HG03103 (cell line): ENCODE measurements around the gene ITSN2.

Source experiments
- ATAC-seq: cut with Tn5 transposase; IDR thresholded peaks from one replicate; pipeline ENCODE4 v1.9.1; 2021; ENCODE audit warnings: low read depth; ENCODE audit not compliant: unreplicated experiment

The ITSN2 gene

DNA sequence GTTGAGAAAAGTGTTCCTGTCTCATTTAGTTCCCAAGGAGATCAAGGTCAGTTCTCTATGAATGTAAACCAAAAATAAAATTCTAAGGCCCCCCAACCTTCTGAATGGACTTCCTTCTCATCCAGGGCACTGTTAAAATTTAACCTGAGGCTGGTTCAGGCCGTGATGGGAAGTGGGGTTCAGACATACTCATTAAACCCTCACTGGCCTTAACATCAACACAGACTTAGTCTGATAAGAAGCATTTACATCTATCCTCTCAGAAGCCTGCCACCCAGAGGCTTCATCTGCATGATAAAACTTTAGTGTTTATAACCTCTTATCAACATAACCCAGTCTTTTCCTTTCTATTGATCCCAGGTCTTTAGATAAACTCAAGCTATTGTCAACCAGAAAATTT, 22.4 kb downstream of the ITSN2 start:
- ATAC-seq, result no peak

DNA sequence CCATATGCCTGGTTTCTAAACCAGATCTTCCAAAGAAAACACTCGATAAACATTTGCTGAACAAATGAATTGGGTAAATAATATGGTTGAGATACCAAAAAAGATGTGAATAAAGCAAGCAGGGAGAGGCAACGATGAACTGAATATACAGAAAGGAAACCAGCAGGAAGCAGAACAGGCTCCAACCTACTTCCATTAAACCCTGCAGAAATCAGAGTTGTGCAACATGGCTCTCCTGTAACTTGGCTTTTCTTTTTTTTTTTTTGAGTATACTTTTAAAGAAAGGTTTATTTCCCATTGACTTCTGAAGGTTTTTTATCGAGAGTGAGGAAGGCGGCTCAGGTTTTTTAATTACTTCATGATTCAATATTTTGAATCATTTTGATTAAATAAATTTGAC, 23.5 kb downstream of the ITSN2 start:
- ATAC-seq, result no peak

DNA sequence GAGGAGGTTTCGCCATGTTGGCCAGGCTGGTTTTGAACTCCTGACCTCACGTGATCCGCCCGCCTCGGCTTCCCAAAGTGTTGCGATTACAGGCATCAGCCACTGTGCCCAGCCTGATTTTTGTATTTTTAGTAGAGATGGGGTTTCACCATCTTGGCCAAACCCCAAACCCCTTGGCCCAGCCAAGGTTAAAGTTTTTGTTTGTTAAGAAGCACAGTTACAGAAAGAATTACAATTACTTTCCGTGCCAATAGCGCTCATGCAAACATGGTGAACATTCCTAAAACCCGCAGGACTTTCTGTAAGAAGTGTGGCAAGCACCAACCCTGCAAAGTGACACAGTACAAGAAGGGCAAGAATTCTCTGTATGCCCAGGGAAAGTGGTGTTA, 26.1 kb downstream of the ITSN2 start:
- no peak for ATAC-seq

DNA sequence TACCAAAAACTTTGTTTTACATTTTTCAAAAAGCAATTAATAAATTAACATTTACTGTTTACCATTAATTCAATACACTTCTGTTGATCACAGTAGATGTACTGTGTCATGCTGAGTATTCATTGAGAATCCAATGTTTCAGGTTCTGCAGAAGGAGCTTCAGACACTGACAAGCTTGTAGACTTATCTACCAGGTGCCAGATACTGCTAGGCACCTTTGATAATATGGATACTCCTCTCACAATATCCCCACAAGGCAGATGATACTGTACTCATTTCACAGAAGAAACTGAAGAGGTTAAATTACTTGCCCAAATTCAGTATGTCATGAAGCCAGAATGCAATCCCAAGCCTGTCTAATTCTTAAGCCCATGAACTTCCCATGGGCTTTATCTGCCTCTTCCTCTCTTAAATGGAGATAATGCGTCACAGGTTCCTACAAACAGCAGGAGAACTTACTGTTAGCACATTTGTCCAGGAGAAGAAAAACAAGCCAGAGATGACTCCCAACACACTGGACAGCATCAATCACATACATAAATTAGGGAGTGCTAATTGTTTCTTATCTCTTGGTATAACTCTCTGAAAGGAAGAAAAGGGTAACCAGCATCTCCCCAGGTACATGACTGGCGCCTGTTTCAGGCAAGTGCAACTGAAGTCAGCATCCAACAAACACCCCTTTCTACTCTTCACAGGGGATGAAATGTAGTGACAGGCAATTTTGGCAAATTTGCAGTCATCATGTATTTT, 27.4 kb downstream of the ITSN2 start:
- no peak for ATAC-seq

DNA sequence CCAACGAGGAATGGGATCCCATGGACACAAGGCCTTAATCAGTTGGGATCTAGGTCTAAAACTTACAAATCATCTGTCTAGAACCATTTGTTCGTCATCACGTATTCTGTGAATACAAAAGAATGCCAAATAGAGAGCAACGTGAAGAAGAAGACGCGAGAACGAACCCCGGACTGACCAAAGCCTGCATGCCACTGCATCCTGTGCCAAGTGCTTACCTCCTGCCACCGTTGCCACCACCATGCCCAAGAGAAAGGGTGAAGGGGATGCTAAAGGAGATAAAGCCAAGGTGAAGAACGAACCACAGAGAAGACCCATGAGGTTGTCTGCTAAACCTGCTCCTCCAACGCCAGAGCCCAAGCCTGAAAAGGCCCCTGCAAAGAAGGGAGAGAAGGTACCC, 30.2 kb downstream of the ITSN2 start:
- no peak for ATAC-seq

DNA sequence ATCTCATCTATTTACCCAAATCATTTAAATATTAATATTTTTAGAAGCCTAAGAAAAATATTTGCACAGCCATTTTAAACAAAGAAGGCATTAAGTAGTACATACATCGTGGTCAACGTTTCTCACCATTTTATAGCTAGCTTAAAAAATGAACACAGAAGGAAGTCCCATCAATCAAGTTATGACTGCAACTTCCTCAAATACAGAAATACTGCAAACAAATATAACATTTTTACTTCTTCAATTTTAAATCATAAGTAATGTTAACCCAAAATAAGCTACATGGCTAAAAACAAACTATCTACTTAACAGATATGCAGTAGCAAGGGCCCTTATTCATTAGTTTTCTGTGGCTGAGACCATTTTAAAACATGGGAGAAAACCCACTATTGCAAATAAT, 30.6 kb downstream of the ITSN2 start:
- no peak for ATAC-seq

DNA sequence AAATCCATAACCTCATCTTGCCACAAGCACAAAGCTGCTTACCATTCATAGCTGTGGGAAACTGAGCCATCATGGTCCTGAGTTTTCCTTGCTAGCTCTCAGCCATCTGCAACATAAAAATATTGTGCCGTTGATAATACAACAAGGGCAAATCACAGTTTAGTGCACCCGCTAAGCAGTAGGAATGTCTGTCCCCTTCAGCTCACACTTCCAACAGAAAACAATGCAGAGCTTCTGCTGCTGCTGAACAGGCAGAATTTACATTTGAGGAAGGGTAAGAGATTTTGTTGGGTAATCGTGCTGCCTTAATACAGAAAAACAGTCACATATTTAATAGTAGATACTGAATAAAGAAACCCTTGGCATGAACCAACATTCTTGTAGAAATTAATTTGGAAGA, 32.3 kb downstream of the ITSN2 start:
- no peak for ATAC-seq

DNA sequence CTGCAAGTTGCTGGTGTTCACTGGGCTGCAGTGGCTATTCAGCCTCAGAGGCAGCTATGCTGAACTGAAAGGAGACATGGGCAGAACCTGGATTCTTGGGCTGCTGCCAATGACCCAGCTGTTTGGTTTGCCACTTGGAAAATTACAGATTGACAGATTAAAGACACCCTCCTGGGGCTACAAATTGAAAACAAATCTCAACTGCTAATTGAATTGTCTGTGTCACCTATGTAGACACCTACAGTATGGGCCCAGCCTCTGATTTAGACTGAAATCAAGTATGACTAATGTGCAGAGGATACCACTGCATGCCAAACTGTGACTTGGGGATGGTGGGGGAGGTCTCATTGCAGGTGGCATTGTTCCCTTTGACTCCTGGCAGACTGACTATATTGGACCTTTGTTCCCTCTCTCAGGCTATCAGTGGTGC, 42.8 kb downstream of the ITSN2 start:
- no peak for ATAC-seq

DNA sequence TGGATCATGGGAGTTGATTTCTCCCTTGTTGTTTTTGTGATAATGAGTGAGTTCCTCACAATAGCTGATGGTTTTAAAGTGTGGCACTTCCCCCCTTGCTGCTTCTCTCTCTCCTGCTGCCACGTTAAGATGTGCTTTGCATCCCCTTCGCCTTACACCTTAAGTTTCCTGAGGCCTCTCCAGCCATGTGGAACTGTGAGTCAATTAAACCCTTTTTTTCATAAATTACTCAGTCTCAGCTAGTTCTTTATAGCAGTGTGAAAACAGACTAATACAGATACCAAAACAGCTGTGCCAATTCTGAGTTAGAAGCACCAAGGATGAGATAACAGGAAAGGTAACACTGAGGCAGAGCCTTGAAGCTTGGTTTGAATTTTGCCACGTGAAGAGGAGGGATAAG, 44.7 kb downstream of the ITSN2 start:
- ATAC-seq, result peak; percentile 58

DNA sequence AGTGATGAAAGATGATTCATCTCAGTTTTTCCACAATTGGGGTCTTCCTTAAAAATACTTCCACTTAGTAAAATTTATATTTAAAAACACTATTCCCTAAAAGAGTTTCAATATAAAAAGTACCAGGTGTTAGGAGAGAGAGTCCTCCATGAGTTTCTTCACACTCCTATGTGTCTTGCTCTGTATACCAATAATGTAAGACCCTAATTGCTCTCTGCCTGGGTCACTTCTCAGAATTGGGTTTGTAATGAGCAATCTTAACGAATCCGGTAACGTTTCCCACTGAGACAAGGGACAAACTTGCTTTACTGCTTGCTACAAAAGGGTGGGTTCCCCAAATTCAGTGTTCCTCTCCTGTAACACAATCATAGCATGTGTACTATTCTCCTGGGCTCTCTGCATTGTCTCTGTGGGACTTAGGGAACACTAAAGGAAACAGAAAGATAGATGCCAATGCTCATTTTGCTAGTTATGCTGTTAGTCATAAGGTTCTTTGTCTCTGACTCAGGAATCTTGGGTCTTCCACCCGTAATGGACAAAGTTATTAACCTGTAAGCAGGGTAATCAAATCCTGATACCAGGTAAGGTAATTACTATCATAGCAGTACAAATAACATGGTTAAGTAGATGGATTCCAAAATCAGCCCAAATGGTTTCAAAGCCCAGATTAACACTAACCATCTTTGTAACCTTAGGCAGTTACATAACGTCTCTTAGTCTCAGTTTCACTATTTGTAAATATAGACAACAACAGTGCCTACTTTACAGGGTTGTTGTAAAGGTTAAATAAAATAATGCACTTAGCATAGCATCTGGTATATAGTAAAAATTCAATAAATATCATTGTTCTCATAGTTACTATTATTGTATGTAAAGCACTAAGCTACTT, 46.3 kb downstream of the ITSN2 start:
- no peak for ATAC-seq

DNA sequence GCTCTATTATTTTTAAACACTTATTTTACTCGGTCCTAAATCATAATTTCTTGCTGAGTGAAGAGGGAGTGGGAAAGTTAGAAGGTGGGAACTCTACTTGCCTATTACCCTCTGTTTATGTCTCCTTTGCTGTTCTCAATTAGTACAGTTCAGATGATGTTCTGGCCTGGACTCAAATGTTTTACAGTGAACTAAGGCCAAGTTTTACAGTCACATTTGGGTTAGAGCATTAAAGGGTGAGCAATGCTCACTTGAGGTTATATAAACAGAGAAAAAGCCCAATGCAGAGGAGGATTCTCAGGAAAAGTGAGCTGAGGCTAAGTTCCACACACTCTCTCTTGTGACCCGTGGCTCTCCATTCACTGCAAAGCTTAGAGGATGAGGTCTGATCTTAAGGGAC, 52.4 kb downstream of the ITSN2 start:
- ATAC-seq, result no peak

DNA sequence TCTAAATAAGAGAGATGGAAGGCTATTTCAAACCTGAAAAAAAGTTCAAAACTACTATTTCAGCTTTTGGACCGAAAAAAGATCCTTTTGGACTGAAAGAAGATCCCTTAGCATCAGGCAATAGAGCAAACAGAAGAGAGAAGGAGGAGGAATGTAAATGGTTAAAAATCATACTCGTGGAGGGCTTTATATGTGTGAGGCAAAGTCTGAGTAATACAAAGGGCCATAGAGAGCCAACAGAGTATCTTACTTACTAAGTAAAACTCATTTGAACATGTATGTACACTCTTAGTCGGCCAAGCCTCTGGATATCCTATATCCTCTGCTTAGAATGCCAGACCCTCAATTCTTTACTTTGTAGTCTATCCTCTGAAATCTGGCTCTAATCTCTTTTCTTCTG, 55.7 kb downstream of the ITSN2 start:
- no peak for ATAC-seq

DNA sequence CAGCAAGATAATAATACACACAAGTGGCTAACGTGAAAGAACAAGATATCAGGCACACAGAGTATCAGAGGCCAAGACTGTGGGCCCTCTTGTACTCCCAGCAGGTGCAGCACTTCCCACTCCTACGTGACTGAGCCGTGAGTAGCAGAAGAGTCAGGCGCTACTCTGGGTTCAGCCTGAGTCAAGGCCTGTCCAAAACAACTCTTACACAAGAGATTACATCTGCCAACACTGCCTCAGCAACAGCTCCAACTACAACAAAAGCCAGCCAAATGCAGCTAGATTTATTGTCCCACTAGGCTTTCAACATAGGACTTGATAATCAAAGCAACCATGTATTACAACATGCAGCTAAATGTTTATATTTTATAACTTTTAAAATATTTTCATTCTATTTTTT, 56.2 kb downstream of the ITSN2 start:
- no peak for ATAC-seq

DNA sequence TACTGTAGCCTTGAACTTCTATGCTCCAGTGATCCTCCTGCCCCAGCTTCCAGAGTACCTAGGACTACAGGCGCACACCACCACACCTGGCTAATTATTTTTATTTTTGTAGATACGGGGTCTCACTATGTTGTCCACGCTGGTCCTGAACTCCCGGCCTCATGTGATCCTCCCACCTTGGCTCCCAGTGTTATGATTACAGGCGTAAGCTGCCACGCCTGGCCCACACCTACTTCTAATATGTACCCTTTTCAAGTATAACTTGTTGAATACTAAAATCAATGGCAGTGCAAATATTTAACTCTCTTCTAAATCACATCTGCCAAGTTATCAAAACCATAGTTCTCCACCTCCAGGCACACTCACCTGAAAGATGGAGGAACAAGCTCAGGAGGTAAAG, 58.7 kb downstream of the ITSN2 start:
- ATAC-seq, result no peak

DNA sequence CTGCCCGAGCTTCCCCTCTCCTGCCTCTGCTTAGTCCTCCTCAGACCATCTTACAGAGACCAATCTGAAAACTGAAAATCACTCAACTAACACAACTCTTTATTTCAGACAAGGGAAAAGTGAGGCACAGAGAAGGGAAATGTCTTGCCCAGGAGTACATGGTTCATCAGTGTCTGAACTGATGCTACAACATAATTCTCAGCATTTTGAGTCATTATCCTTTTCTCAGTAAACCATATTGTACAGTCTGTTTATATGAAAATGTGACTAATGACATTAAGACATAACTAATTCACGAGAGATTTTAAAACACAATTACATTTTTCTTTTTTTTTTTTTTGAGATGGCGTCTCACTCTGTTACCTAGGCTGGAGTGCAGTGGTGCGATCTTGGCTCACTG, 62.7 kb downstream of the ITSN2 start:
- no peak for ATAC-seq

DNA sequence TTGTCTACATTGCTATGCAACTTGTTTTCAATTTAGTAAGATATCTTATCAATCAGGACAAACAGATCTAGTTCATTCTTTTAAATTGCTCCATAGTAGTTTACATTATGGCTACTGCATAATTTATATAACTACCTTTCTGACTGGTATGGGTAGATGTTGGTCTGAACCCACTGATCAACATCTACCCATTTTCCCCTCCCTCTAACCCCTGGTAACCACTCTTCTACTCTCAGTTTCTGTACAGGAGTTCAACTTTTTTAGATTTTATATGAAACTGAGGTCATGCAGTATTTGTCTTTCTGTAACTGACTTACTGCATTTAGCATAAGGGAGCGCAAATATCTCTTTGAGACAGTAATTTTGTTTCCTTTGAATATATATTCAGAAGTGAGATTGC, 73.2 kb downstream of the ITSN2 start:
- ATAC-seq, result peak; percentile 49

DNA sequence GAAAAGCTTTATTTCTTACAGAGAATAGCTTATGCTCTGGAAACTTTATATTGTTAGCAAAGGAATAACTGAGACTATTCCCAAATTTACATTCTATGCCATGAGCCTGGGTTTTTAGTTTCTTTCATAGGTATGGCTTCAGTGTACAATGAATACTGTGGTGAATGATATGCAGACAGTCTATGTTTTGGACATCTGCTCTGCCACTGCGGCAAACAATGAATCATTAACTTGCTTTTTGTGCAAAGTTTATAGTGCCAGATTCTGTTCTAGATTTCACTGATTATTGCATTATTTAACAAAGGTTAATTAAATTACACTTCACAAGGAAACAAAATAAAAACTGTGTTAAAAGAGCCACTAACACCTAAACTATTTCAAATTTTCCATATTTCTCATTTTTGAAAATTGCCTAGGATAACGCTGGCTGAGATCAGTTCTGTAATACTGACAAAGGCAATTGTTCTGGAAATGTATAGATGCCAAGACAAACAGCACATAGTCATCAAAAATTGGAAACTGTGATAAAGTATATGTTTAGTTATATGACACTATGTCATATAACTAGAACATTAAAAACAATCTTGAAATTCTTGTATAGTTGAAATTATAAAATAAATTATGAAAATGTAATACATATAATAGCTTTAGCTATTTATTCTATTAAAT, 74.7 kb downstream of the ITSN2 start:
- no peak for ATAC-seq

DNA sequence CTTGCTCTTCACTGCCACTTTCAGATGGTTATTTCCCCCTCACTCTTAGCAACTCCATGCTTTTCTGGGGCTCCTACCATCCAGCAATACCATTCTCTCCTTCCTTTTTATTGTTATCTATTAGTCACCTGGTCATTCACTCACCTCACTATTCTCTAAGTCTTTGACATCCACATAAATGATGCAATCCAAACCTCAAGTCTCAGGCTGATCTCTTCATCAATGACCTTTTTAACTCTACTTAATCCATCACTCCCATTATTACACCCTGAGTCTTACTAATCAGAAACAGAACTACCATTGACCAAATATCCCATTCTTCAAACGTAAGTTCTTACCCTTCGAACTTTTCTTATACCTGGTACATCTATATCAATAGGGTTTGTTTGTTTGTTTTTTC, 79.7 kb downstream of the ITSN2 start:
- no peak for ATAC-seq

DNA sequence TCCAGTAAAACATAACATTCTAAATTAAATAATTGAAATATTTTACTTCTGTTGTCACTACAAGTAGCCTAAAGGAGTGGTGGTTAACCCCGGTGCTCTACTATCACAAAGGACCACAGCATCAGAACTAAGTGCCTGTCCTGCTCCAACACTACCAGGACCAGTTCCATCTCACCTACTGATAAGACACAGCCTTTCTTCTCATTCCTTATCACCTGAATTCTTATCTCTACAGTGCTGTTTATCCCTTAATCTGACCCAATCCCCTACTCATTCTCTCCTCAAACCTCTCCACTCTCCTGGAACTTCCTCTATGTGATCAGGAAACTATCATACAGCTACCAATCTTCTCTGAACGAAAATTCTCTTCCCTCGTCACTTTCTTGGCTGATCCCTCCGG, 80.2 kb downstream of the ITSN2 start:
- ATAC-seq, result no peak

DNA sequence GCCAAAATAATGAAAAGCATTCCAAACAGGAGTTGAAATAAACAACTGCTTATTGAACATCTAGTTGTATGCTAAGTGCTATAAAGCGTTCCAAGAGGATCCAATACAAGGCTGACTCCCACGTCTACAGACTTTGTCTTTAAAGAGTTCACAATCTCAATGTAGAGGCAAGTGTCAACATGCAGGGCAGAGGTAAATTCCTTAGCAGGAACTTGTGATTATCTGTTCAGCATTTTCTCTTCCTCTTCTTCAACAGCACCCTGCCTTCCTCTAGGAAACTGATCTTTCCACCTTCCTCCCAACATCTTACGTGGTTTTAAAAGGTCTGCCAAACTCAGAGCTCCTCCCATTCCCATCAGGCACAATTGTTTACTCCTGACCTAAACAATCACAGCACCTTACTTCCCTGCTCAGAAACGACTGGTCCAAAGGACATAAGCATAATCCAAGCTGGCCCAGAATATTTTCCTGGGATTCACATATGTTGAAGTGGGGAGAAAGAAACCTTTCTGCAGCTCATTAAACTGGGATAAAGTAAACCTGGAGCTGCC, 83.9 kb downstream of the ITSN2 start:
- no peak for ATAC-seq

DNA sequence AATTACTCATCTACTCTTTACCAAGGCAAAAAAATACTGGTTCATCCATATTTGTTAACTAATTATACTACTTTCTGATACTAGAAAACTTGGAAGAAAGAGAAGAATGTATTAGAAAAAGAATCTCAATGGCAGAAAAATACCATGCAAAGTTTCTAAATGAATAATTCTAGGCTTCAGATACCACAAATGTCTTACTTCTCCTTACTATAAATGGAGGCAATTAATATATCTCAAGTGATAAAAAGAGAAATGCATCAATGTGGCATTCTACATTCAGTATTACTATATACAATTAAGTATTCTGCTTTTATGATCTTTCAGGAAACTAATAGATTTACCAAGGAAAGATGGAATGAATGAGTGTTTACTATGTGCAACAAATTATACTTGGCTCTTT, 85.5 kb downstream of the ITSN2 start:
- no peak for ATAC-seq
